CD4-positive, CD25-positive, alpha-beta regulatory T cell (primary cell): ENCODE measurements around the gene ZFHX3. TPM values are rescaled to one million over a fixed set of nuclear protein-coding genes. Genes with fewer than 3 reads are reported as not detected.
A peak's percentile ranks its signal among the peaks of the same experiment; 100 is the strongest.

Source experiments
- ATAC-seq, 2 donors: fragments of 150-1000 bp; cut with Tn5 transposase; one replicate each; pipeline ENCODE4 v1.10.0; 2021; ENCODE audit warnings: low read depth in 2 of 2, moderate number of reproducible peaks in 2 of 2, moderate library complexity in 1 of 2
- DNase-seq, 3 donors: peaks; one replicate each; pipeline versions ENCODE4 v3.0.0 to v3.0.0-alpha.2; 2012 to 2022; ENCODE audit warnings: mixed read lengths in 1 of 3
- H3K27ac ChIP-seq: one replicate; pipeline ENCODE4 v1.7.0; 2013; ENCODE audit warnings: mild to moderate bottlenecking, low read length; ENCODE audit not compliant: insufficient read depth, poor library complexity, severe bottlenecking
- H3K27me3 ChIP-seq: one replicate; pipeline ENCODE4 v1.7.0; 2013; ENCODE audit warnings: low read length; ENCODE audit not compliant: control insufficient read depth, insufficient read depth
- H3K36me3 ChIP-seq: one replicate; pipeline ENCODE4 v1.7.0; 2013; ENCODE audit warnings: mild to moderate bottlenecking, low read length, moderate library complexity; ENCODE audit not compliant: control insufficient read depth, insufficient read depth
- H3K4me1 ChIP-seq: 2 replicates; pipeline ENCODE4 v1.7.0; 2013; ENCODE audit warnings: mild to moderate bottlenecking, low read length; ENCODE audit not compliant: insufficient read depth, control insufficient read depth, poor library complexity, severe bottlenecking
- H3K4me3 ChIP-seq: one replicate; pipeline ENCODE4 v1.7.0; 2013; ENCODE audit warnings: low read depth, mild to moderate bottlenecking, low read length, moderate library complexity
- H3K9me3 ChIP-seq, 2 experiments: 1 replicate in 1 of 2; 2 replicates in 1 of 2; pipeline ENCODE4 v1.7.0; 2013; ENCODE audit warnings: low read length in 2 of 2, mild to moderate bottlenecking in 1 of 2, moderate library complexity in 1 of 2; ENCODE audit not compliant: control insufficient read depth in 2 of 2
- H3K27ac Mint-ChIP-seq, 3 donors: one replicate each; pipeline ENCODE4 v1.8.0; 2020 to 2022; ENCODE audit warnings: mild to moderate bottlenecking in 3 of 3, mixed read lengths in 3 of 3, moderate library complexity in 2 of 3
- H3K27me3 Mint-ChIP-seq: one replicate; pipeline ENCODE4 v1.8.0; 2022; ENCODE audit warnings: mild to moderate bottlenecking, mixed read lengths
- H3K36me3 Mint-ChIP-seq: one replicate; pipeline ENCODE4 v1.8.0; 2020; ENCODE audit warnings: mixed read lengths
- H3K4me1 Mint-ChIP-seq, 4 donors: one replicate each; pipeline ENCODE4 v1.8.0; 2020 to 2022; ENCODE audit warnings: mixed read lengths in 4 of 4, mild to moderate bottlenecking in 1 of 4
- H3K4me3 Mint-ChIP-seq, 4 donors: one replicate each; pipeline ENCODE4 v1.8.0; 2020 to 2022; ENCODE audit warnings: mild to moderate bottlenecking in 4 of 4, mixed read lengths in 4 of 4, moderate library complexity in 3 of 4
- H3K9me3 Mint-ChIP-seq, 7 donors: one replicate each; pipeline ENCODE4 v1.8.0; 2020 to 2022; ENCODE audit warnings: mixed read lengths in 7 of 7, mild to moderate bottlenecking in 3 of 7, moderate library complexity in 2 of 7
- polyA plus RNA-seq, 4 donors: library from polyadenylated mRNA; unstranded; fragments of 300-500 nt; fragmentation: Illumina TruSeq; gene quantifications; one replicate each; pipeline ENCODE4 v1.2.3, GENCODE V29; 2021
- total RNA-seq: library from RNA; stranded (reverse); gene quantifications from one replicate; pipeline ENCODE4 v1.2.3, GENCODE V29; 2022

ZFHX3 gene
- total and polyA plus RNA-seq, 5 donors from 2014 or later, result 0.01 to 0.94 (median 0.03) TPM; not detected in 1

GRCh38 chr16:73025151-73025855 is 22.6 kb downstream of the ZFHX3 start:
- H3K9me3 ChIP-seq, result no peaks in the 10 kb centered on the region
- H3K36me3 ChIP-seq, result no peaks in the 10 kb centered on the region
- no peaks in the 10 kb centered on the region for H3K4me1 Mint-ChIP-seq
- no peak overlapping the region for H3K27ac Mint-ChIP-seq
- no peak overlapping the region for H3K27ac ChIP-seq
- DNase-seq (no peak), ATAC-seq (no peak)
- H3K36me3 Mint-ChIP-seq, result no peaks in the 10 kb centered on the region
- no peaks in the 10 kb centered on the region for H3K9me3 Mint-ChIP-seq
- H3K4me3 ChIP-seq, result no peak overlapping the region
- H3K27me3 ChIP-seq, result no peaks in the 10 kb centered on the region
- H3K4me1 ChIP-seq, result no peaks in the 10 kb centered on the region
- H3K4me3 Mint-ChIP-seq, result no peak overlapping the region
- H3K27me3 Mint-ChIP-seq, result peaks cover 5% of the 10 kb centered on the region

DNA sequence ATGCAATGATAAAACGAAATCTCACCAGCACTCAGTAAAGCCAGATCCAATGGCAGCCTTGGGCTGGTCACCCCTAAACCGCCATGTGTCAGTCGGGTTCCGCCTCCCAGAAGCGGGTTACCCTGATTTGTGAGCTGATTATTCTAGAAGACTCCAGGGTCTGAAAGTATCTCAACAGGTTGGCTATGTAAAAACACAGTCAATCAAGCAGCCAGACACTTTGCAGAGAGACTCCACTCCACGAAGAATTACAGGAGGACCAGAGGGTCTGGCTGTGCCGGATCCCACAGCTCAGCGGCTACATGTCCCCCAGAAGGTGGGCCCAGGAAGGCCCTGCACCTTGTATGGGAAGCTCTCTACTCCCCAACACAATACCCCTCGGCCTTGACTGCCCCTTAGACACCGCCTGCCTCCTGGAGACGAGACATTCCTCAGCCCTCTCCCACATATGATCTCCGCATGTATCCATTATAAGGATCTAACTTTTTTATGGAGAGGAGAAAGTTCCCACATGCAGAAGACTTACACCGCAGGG is 23.3 kb downstream of the ZFHX3 start:
- Histone ChIP-seq H3K9me3 (no peaks in the 10 kb centered on the region), H3K4me3 (no peak overlapping the region), H3K36me3 (no peaks in the 10 kb centered on the region), H3K27ac (no peak overlapping the region), H3K4me1 (no peaks in the 10 kb centered on the region), H3K27me3 (no peaks in the 10 kb centered on the region)
- Mint-ChIP-seq H3K27ac (no peak overlapping the region), H3K27me3 (no peaks in the 10 kb centered on the region), H3K9me3 (no peaks in the 10 kb centered on the region), H3K4me3 (no peak overlapping the region), H3K36me3 (no peaks in the 10 kb centered on the region), H3K4me1 (no peaks in the 10 kb centered on the region)
- DNase-seq (no peak), ATAC-seq (no peak)

- Mint-ChIP-seq H3K27ac (no peak overlapping the region), H3K9me3 (no peaks in the 10 kb centered on the region), H3K4me3 (no peak overlapping the region), H3K27me3 (no peaks in the 10 kb centered on the region), H3K4me1 (no peaks in the 10 kb centered on the region), H3K36me3 (no peaks in the 10 kb centered on the region)
- H3K27ac ChIP-seq, result no peak overlapping the region
- H3K4me3 ChIP-seq, result no peak overlapping the region
- H3K36me3 ChIP-seq, result no peaks in the 10 kb centered on the region
- no peaks in the 10 kb centered on the region for H3K4me1 ChIP-seq
- no peaks in the 10 kb centered on the region for H3K27me3 ChIP-seq
- no peaks in the 10 kb centered on the region for H3K9me3 ChIP-seq
- ATAC-seq (no peak), DNase-seq (no peak)
These were observed 24.0 kb downstream of the ZFHX3 start for GRCh38 chr16:73023752-73024570.

GRCh38 chr16:73023320-73023719 is 24.6 kb downstream of the ZFHX3 start:
- no peak for ATAC-seq
- Histone ChIP-seq H3K36me3 (no peaks in the 10 kb centered on the region), H3K27ac (no peak overlapping the region), H3K9me3 (no peaks in the 10 kb centered on the region), H3K4me3 (no peak overlapping the region), H3K4me1 (no peaks in the 10 kb centered on the region), H3K27me3 (no peaks in the 10 kb centered on the region)
- no peak overlapping the region for H3K4me3 Mint-ChIP-seq
- DNase-seq, result no peak
- H3K36me3 Mint-ChIP-seq, result no peaks in the 10 kb centered on the region
- no peaks in the 10 kb centered on the region for H3K4me1 Mint-ChIP-seq
- H3K27me3 Mint-ChIP-seq, result no peaks in the 10 kb centered on the region
- H3K27ac Mint-ChIP-seq, result no peak overlapping the region
- H3K9me3 Mint-ChIP-seq, result peaks cover 0 to 2% (median 0%) of the 10 kb centered on the region in 7 donors

DNA sequence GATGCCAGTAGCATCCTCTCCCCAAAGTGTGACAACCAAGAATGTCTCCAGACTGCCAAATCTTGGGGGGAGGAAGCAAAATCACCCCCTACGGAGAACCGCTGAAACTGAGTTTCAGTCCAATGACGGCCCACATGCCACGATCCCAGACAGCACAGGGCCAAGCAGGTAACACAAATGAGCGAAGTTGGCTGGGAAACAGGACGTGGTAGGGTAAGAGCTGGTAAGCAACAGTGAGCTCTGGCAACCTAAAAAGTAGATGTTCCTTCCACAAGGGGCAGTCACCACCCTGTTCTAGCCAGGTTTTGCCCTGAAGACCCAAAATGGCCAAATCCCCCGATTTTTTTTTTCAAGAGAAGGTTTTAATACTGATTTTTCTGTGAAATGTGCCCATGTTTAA is 25.4 kb downstream of the ZFHX3 start:
- no peak overlapping the region for H3K4me3 Mint-ChIP-seq
- Histone ChIP-seq H3K27ac (no peak overlapping the region), H3K4me1 (no peaks in the 10 kb centered on the region), H3K36me3 (no peaks in the 10 kb centered on the region), H3K27me3 (no peaks in the 10 kb centered on the region), H3K4me3 (no peak overlapping the region), H3K9me3 (no peaks in the 10 kb centered on the region)
- peaks cover 2% of the 10 kb centered on the region for H3K27me3 Mint-ChIP-seq
- DNase-seq, result no peak
- ATAC-seq, result no peak
- no peaks in the 10 kb centered on the region for H3K36me3 Mint-ChIP-seq
- no peak overlapping the region for H3K27ac Mint-ChIP-seq
- no peaks in the 10 kb centered on the region for H3K4me1 Mint-ChIP-seq
- H3K9me3 Mint-ChIP-seq, result peaks cover 0 to 2% (median 0%) of the 10 kb centered on the region in 7 donors

GRCh38 chr16:73021866-73022495 is 25.9 kb downstream of the ZFHX3 start:
- Mint-ChIP-seq H3K36me3 (no peaks in the 10 kb centered on the region), H3K27me3 (peaks cover 5% of the 10 kb centered on the region), H3K4me1 (no peaks in the 10 kb centered on the region), H3K9me3 (peaks cover 0 to 2% (median 0%) of the 10 kb centered on the region in 7 donors), H3K4me3 (no peak overlapping the region), H3K27ac (peak overlapping the region in 1 of 3 donors; percentile 23)
- H3K9me3 ChIP-seq, result no peaks in the 10 kb centered on the region
- H3K27me3 ChIP-seq, result no peaks in the 10 kb centered on the region
- no peaks in the 10 kb centered on the region for H3K4me1 ChIP-seq
- no peaks in the 10 kb centered on the region for H3K36me3 ChIP-seq
- DNase-seq (no peak), ATAC-seq (no peak)
- no peak overlapping the region for H3K27ac ChIP-seq
- no peak overlapping the region for H3K4me3 ChIP-seq

GRCh38 chr16:73020409-73020884 is 27.5 kb downstream of the ZFHX3 start:
- Histone ChIP-seq H3K4me1 (no peaks in the 10 kb centered on the region), H3K36me3 (no peaks in the 10 kb centered on the region), H3K27ac (no peak overlapping the region), H3K4me3 (no peak overlapping the region), H3K27me3 (no peaks in the 10 kb centered on the region), H3K9me3 (no peaks in the 10 kb centered on the region)
- ATAC-seq, result no peak
- no peak for DNase-seq
- Mint-ChIP-seq H3K36me3 (no peaks in the 10 kb centered on the region), H3K27ac (no peak overlapping the region), H3K4me3 (no peak overlapping the region), H3K9me3 (peaks cover 0 to 2% (median 0%) of the 10 kb centered on the region in 7 donors), H3K4me1 (no peaks in the 10 kb centered on the region), H3K27me3 (peaks cover 5% of the 10 kb centered on the region)
